HepG2 (cell line): Measurements from ENCODE around the gene HS3ST3B1. TPM values are rescaled to one million over a fixed set of nuclear protein-coding genes. Genes with fewer than 3 reads are reported as not detected.

ENCODE experiments used
- ARHGAP35 ChIP-seq: sonication (generic); formaldehyde crosslinking; IDR thresholded peaks from 2 replicates; pipeline ENCODE4 v1.9.0; 2022; ENCODE audit warnings: mild to moderate bottlenecking, inconsistent platforms, moderate library complexity, missing genetic modification reagents, borderline replicate concordance
- CHD4 ChIP-seq: fragments of 200-600 bp; sonication (generic); IDR thresholded peaks from 2 replicates; pipeline ENCODE4 v1.7.0; 2017; ENCODE audit warnings: mild to moderate bottlenecking, low read length, borderline replicate concordance
- CREM ChIP-seq, 2 experiments: sonication (generic) in 1 of 2; formaldehyde crosslinking in 1 of 2; IDR thresholded peaks; 2 replicates each; pipeline versions ENCODE4 v1.4.0 to v1.6.1; 2016 to 2020; ENCODE audit warnings: antibody characterized with exemption in 1 of 2, mild to moderate bottlenecking in 1 of 2, missing genetic modification reagents in 1 of 2
- HNRNPK ChIP-seq: fragments of 200-400 bp; formaldehyde crosslinking; IDR thresholded peaks from 2 replicates; pipeline ENCODE4 v1.6.1; 2018; ENCODE audit warnings: low read length, low read depth, moderate library complexity, mild to moderate bottlenecking; ENCODE audit not compliant: poor library complexity, severe bottlenecking
- IKZF1 ChIP-seq: fragments of 450-650 bp; IDR thresholded peaks from 2 replicates; pipeline ENCODE4 v1.7.1; 2016
- ISX ChIP-seq: sonication (generic); formaldehyde crosslinking; conservative IDR thresholded peaks from 2 replicates; pipeline ENCODE4 v1.5.0; 2020; ENCODE audit warnings: missing genetic modification reagents
- MEF2D ChIP-seq: sonication (generic); formaldehyde crosslinking; IDR thresholded peaks from 2 replicates; pipeline ENCODE4 v1.5.1; 2020; ENCODE audit warnings: mild to moderate bottlenecking, missing genetic modification reagents
- PHF20 ChIP-seq: sonication (generic); formaldehyde crosslinking; IDR thresholded peaks from 2 replicates; pipeline ENCODE4 v1.5.0; 2020; ENCODE audit warnings: mild to moderate bottlenecking, missing genetic modification reagents
- RARA ChIP-seq: IDR thresholded peaks from 2 replicates; pipeline ENCODE4 v1.6.1; 2016; ENCODE audit warnings: missing genetic modification reagents, missing compliant biosample characterization
- RCOR2 ChIP-seq: IDR thresholded peaks from 2 replicates; pipeline ENCODE4 v1.6.1; 2016; ENCODE audit warnings: missing biosample characterization, missing genetic modification reagents
- SP2 ChIP-seq: sonication (generic); formaldehyde crosslinking; IDR thresholded peaks from 2 replicates; pipeline ENCODE4 v1.5.1; 2020; ENCODE audit warnings: mild to moderate bottlenecking, missing genetic modification reagents
- TBX2 ChIP-seq: sonication (generic); formaldehyde crosslinking; IDR thresholded peaks from 2 replicates; pipeline ENCODE4 v1.5.0; 2020; ENCODE audit warnings: missing genetic modification reagents, mild to moderate bottlenecking, borderline replicate concordance
- ZBTB38 ChIP-seq: sonication (generic); formaldehyde crosslinking; IDR thresholded peaks from 2 replicates; pipeline ENCODE4 v1.5.1; 2020; ENCODE audit warnings: mild to moderate bottlenecking, missing genetic modification reagents
- ZKSCAN8 ChIP-seq: IDR thresholded peaks from 2 replicates; pipeline ENCODE4 v1.6.1; 2016; ENCODE audit warnings: borderline replicate concordance, missing genetic modification reagents, missing compliant biosample characterization
- ZNF234 ChIP-seq: sonication (generic); formaldehyde crosslinking; conservative IDR thresholded peaks from 2 replicates; pipeline ENCODE4 v1.5.1; 2020; ENCODE audit warnings: mild to moderate bottlenecking, missing genetic modification reagents
- ZNF331 ChIP-seq: sonication (generic); formaldehyde crosslinking; IDR thresholded peaks from 2 replicates; pipeline ENCODE4 v1.4.0; 2020; ENCODE audit warnings: missing genetic modification reagents
- ZNF367 ChIP-seq: sonication (generic); formaldehyde crosslinking; IDR thresholded peaks from 2 replicates; pipeline ENCODE4 v1.4.0; 2020; ENCODE audit warnings: missing genetic modification reagents, borderline replicate concordance
- ZNF766 ChIP-seq: sonication (generic); formaldehyde crosslinking; IDR thresholded peaks from 2 replicates; pipeline ENCODE4 v1.5.0; 2020; ENCODE audit warnings: missing genetic modification reagents, borderline replicate concordance
- polyA plus RNA-seq, 8 experiments: library from polyadenylated mRNA; depleted of rRNA in 3 of 8; stranded (reverse) in 7 of 8; unstranded in 1 of 8; fragments of >200 nt; fragmentation: Illumina TruSeq in 4 of 8; extraction: Trizol in 4 of 8; gene quantifications; 2 replicates each; pipeline versions ENCODE4 v1.2.1 to v1.2.3, GENCODE V29; 2011 to 2016; ENCODE audit warnings: low read depth in 4 of 8, missing spikeins in 1 of 8, mixed read lengths in 1 of 8; ENCODE audit not compliant: insufficient read depth in 1 of 8
- total RNA-seq, 5 experiments: library from RNA; depleted of rRNA; stranded (reverse); fragments of >200 nt; fragmentation: Illumina TruSeq; extraction: Trizol; gene quantifications; 2 replicates each; pipeline ENCODE4 v1.2.3, GENCODE V29; 2016; ENCODE audit warnings: low read depth in 1 of 5
- TF ChIP-seq, protein P1 (sequence below): sonication (generic); formaldehyde crosslinking; IDR thresholded peaks from 2 replicates; pipeline ENCODE4 v1.4.0; 2020; ENCODE audit warnings: missing genetic modification reagents, borderline replicate concordance
- TF ChIP-seq, protein P2 (sequence below): sonication (generic); formaldehyde crosslinking; IDR thresholded peaks from 2 replicates; pipeline ENCODE4 v1.4.0; 2020; ENCODE audit warnings: mild to moderate bottlenecking, missing genetic modification reagents
- TF ChIP-seq, protein P3 (sequence below): sonication (generic); formaldehyde crosslinking; IDR thresholded peaks from 2 replicates; pipeline ENCODE4 v1.4.0; 2020; ENCODE audit warnings: mild to moderate bottlenecking, missing genetic modification reagents
- TF ChIP-seq, protein P4 (sequence below): sonication (generic); formaldehyde crosslinking; IDR thresholded peaks from 2 replicates; pipeline ENCODE4 v1.5.1; 2020; ENCODE audit warnings: missing genetic modification reagents, mild to moderate bottlenecking, borderline replicate concordance

The HS3ST3B1 gene
- total and polyA plus RNA-seq, 2 of the 13 experiments (the other 11 are each of a cell fraction or from before 2014, with no cell fraction given), result 15.7 to 39.5 TPM

DNA sequence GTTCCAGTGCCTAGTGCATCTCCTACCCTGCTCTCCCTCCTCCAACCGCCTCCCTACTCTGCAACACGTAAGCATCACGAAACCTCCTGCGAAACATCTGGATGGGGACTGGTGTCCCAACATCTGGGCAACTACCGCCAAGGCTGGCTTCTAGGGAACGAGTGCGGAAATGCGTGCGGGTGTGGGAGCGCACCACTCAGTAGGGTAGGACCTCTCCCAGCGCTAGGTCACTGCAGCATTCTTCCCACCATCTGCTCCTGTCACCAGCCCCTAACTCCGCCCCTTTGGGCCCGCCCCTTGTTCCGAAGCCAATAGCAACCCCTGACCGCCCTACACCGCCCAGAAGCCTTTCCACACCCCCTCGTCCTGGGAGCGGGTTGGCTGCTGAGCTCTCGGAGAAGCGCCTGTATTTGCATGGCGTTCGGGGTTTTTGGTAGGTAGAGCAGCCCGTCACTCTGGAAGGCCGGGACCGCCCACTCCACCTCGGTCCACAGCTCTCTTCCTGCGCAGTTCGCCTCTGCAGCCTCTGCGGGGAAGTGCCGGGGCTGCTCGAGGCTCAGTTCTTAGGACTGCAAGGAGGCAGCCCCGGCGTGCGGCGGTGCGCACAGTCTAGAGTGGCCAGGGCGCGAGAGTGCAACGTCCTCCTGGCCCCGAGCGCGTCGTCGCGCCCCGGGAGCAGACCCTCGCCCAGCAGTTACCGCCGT is at the start of gene HS3ST3B1 (continued):
- TF ChIP-seq ARHGAP35 (CRISPR knock-in tag), result no peak
- TF ChIP-seq ZNF234 (CRISPR knock-in tag), result no peak
- no peak for TF ChIP-seq HNRNPK
- no peak for TF ChIP-seq RCOR2
- TF ChIP-seq ZBTB38 (CRISPR knock-in tag), result peak; percentile 31
- TF ChIP-seq, protein P1, sequence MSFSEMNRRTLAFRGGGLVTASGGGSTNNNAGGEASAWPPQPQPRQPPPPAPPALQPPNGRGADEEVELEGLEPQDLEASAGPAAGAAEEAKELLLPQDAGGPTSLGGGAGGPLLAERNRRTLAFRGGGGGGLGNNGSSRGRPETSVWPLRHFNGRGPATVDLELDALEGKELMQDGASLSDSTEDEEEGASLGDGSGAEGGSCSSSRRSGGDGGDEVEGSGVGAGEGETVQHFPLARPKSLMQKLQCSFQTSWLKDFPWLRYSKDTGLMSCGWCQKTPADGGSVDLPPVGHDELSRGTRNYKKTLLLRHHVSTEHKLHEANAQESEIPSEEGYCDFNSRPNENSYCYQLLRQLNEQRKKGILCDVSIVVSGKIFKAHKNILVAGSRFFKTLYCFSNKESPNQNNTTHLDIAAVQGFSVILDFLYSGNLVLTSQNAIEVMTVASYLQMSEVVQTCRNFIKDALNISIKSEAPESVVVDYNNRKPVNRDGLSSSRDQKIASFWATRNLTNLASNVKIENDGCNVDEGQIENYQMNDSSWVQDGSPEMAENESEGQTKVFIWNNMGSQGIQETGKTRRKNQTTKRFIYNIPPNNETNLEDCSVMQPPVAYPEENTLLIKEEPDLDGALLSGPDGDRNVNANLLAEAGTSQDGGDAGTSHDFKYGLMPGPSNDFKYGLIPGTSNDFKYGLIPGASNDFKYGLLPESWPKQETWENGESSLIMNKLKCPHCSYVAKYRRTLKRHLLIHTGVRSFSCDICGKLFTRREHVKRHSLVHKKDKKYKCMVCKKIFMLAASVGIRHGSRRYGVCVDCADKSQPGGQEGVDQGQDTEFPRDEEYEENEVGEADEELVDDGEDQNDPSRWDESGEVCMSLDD (CRISPR knock-in tag), result 0 out of 2 replicates have a peak, but pooled peaks have one; percentile 73
- TF ChIP-seq CREM (IDR thresholded peaks at IDR 0.05), result no peak; the same call in 1 of the 2 replicates
- no peak for TF ChIP-seq CREM (CRISPR knock-in tag; IDR thresholded peaks at IDR 0.05)
- TF ChIP-seq ZNF766, result 0 out of 2 replicates have a peak, but pooled peaks have one; percentile 70
- no peak for TF ChIP-seq IKZF1
- no peak for TF ChIP-seq RARA (CRISPR knock-in tag)
- TF ChIP-seq TBX2 (CRISPR knock-in tag), result peak; percentile 71
- TF ChIP-seq, protein P2, sequence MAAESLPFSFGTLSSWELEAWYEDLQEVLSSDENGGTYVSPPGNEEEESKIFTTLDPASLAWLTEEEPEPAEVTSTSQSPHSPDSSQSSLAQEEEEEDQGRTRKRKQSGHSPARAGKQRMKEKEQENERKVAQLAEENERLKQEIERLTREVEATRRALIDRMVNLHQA, result no peak
- TF ChIP-seq ISX (CRISPR knock-in tag), result peak; percentile 78; the same call in 1 of the 2 replicates
- peak; percentile 4; the same call in 1 of the 2 replicates for TF ChIP-seq MEF2D (CRISPR knock-in tag)
- peak; percentile 95 for TF ChIP-seq SP2 (CRISPR knock-in tag)
- TF ChIP-seq, protein P3, sequence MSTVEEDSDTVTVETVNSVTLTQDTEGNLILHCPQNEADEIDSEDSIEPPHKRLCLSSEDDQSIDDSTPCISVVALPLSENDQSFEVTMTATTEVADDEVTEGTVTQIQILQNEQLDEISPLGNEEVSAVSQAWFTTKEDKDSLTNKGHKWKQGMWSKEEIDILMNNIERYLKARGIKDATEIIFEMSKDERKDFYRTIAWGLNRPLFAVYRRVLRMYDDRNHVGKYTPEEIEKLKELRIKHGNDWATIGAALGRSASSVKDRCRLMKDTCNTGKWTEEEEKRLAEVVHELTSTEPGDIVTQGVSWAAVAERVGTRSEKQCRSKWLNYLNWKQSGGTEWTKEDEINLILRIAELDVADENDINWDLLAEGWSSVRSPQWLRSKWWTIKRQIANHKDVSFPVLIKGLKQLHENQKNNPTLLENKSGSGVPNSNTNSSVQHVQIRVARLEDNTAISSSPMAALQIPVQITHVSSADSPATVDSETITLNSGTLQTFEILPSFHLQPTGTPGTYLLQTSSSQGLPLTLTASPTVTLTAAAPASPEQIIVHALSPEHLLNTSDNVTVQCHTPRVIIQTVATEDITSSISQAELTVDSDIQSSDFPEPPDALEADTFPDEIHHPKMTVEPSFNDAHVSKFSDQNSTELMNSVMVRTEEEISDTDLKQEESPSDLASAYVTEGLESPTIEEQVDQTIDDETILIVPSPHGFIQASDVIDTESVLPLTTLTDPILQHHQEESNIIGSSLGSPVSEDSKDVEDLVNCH (CRISPR knock-in tag), result no peak
- TF ChIP-seq ZNF367 (CRISPR knock-in tag), result peak; percentile 73; the same call in 1 of the 2 replicates
- TF ChIP-seq CHD4, result no peak
- peak; percentile 48; the same call in 1 of the 2 replicates for TF ChIP-seq PHF20 (CRISPR knock-in tag)
- TF ChIP-seq ZNF331 (CRISPR knock-in tag), result peak; percentile 75
- TF ChIP-seq ZKSCAN8, result 0 out of 2 replicates have a peak, but pooled peaks have one; percentile 21
- TF ChIP-seq, protein P4, sequence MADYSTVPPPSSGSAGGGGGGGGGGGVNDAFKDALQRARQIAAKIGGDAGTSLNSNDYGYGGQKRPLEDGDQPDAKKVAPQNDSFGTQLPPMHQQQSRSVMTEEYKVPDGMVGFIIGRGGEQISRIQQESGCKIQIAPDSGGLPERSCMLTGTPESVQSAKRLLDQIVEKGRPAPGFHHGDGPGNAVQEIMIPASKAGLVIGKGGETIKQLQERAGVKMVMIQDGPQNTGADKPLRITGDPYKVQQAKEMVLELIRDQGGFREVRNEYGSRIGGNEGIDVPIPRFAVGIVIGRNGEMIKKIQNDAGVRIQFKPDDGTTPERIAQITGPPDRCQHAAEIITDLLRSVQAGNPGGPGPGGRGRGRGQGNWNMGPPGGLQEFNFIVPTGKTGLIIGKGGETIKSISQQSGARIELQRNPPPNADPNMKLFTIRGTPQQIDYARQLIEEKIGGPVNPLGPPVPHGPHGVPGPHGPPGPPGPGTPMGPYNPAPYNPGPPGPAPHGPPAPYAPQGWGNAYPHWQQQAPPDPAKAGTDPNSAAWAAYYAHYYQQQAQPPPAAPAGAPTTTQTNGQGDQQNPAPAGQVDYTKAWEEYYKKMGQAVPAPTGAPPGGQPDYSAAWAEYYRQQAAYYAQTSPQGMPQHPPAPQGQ, result 0 out of 2 replicates have a peak, but pooled peaks have one; percentile 63
